SK-N-DZ (cell line): ENCODE data around the gene KCTD7.
"Not testable (repeated sequence)": the region's sequence is repeated elsewhere in the genome, so short reads cannot be mapped to it uniquely, and the experiment has no call there.

Experiments used
- DNase-seq: peaks from one replicate; pipeline ENCODE4 v3.0.0-alpha.2; 2015; ENCODE audit warnings: low spot score

The KCTD7 gene

GRCh38 chr7:66615699-66616098, 13.0 kb upstream of the KCTD7 start:
- no peak for DNase-seq

- DNase-seq = no peak
These were observed 11.4 kb upstream of the KCTD7 start for GRCh38 chr7:66617295-66617694.

GRCh38 chr7:66619341-66619948, 9.2 kb upstream of the KCTD7 start:
- DNase-seq = not testable (repeated sequence)

GRCh38 chr7:66626331-66626934, 2.2 kb upstream of the KCTD7 start:
- no peak for DNase-seq

- DNase-seq = peak; percentile 99
These were observed 1.5 kb upstream of the KCTD7 start for GRCh38 chr7:66627151-66627681.

GRCh38 chr7:66627881-66628360, 760 bp upstream of the KCTD7 start:
- DNase-seq = no peak

- no peak for DNase-seq
These were observed 761 bp downstream of the KCTD7 start for GRCh38 chr7:66629222-66630062.

GRCh38 chr7:66630531-66630930, 1.9 kb downstream of the KCTD7 start:
- no peak for DNase-seq

GRCh38 chr7:66631471-66631870, 2.8 kb downstream of the KCTD7 start:
- no peak for DNase-seq

- DNase-seq = no peak
These were observed 6.1 kb downstream of the KCTD7 start for GRCh38 chr7:66634816-66635215.

GRCh38 chr7:66635322-66635981, 6.8 kb downstream of the KCTD7 start:
- not testable (repeated sequence) for DNase-seq

GRCh38 chr7:66635982-66636546, 7.4 kb downstream of the KCTD7 start:
- DNase-seq = not testable (repeated sequence)

- DNase-seq = no peak
These were observed 9.8 kb downstream of the KCTD7 start for GRCh38 chr7:66638309-66639099.

GRCh38 chr7:66639773-66640172, 11.1 kb downstream of the KCTD7 start:
- DNase-seq = no peak

GRCh38 chr7:66640802-66641525, 12.3 kb downstream of the KCTD7 start:
- no peak for DNase-seq

GRCh38 chr7:66641526-66641871, 12.8 kb downstream of the KCTD7 start:
- DNase-seq = no peak

GRCh38 chr7:66642186-66642585, 13.5 kb downstream of the KCTD7 start:
- DNase-seq = peak; percentile 50

- no peak for DNase-seq
These were observed 14.3 kb downstream of the KCTD7 start for GRCh38 chr7:66642932-66643331.

- no peak for DNase-seq
These were observed 14.7 kb downstream of the KCTD7 start for GRCh38 chr7:66643395-66643794.

GRCh38 chr7:66651026-66651425, 22.3 kb downstream of the KCTD7 start:
- not testable (repeated sequence) for DNase-seq
